ENCODE results near the gene MRE11.

Gene MRE11

GRCh38 chr11:94504689-94505293 lies 11.1 kb upstream of the MRE11 start:
- DNase-seq, result no peak

- no peak for DNase-seq
Measured at GRCh38 chr11:94501522-94501921, 7.9 kb upstream of the MRE11 start.

GRCh38 chr11:94500181-94500580 lies 6.5 kb upstream of the MRE11 start:
- DNase-seq, result no peak

GRCh38 chr11:94494126-94494680 lies 559 bp upstream of the MRE11 start:
- DNase-seq, result no peak

- DNase-seq, result no peak
Measured at GRCh38 chr11:94486068-94486467, 7.6 kb downstream of the MRE11 start.

- DNase-seq, result no peak
Measured at GRCh38 chr11:94481342-94481741, 12.3 kb downstream of the MRE11 start.

GRCh38 chr11:94477624-94478023 lies 16.0 kb downstream of the MRE11 start:
- no peak for DNase-seq

GRCh38 chr11:94472916-94473799 lies 20.5 kb downstream of the MRE11 start:
- no peak for DNase-seq

GRCh38 chr11:94469416-94469815 lies 24.2 kb downstream of the MRE11 start:
- DNase-seq, result no peak

- DNase-seq, result no peak
Measured at GRCh38 chr11:94459576-94459975, 34.1 kb downstream of the MRE11 start.

GRCh38 chr11:94457118-94458029 lies 36.3 kb downstream of the MRE11 start:
- no peak for DNase-seq

- DNase-seq, result no peak
Measured at GRCh38 chr11:94455861-94456260, 37.8 kb downstream of the MRE11 start.

- no peak for DNase-seq
Measured at GRCh38 chr11:94454301-94454700, 39.3 kb downstream of the MRE11 start.

GRCh38 chr11:94452988-94453387 lies 40.7 kb downstream of the MRE11 start:
- DNase-seq, result no peak

GRCh38 chr11:94450048-94450447 lies 43.6 kb downstream of the MRE11 start:
- no peak for DNase-seq

GRCh38 chr11:94449437-94449836 lies 44.2 kb downstream of the MRE11 start:
- DNase-seq, result no peak

- no peak for DNase-seq
Measured at GRCh38 chr11:94449029-94449428, 44.6 kb downstream of the MRE11 start.

- no peak for DNase-seq
Measured at GRCh38 chr11:94447149-94447548, 46.5 kb downstream of the MRE11 start.

- no peak for DNase-seq
Measured at GRCh38 chr11:94445641-94446040, 48.0 kb downstream of the MRE11 start.

- DNase-seq, result no peak
Measured at GRCh38 chr11:94433049-94433448, 60.6 kb downstream of the MRE11 start.

- no peak for DNase-seq
Measured at GRCh38 chr11:94424662-94425061, 69.0 kb downstream of the MRE11 start.

- no peak for DNase-seq
Measured at GRCh38 chr11:94424011-94424410, 69.6 kb downstream of the MRE11 start.

- no peak for DNase-seq
Measured at GRCh38 chr11:94423507-94423906, 70.1 kb downstream of the MRE11 start.

Measured in activated CD4-positive, alpha-beta T cell treated with anti-CD3 and anti-CD28 coated beads, Interleukin-2, amount 50 U/mL, for 48 hours (primary cell).